Thyroid gland (tissue), 4 donors: ENCODE measurements around the gene GPBP1. TPM values are rescaled to one million over a fixed set of nuclear protein-coding genes. Genes with fewer than 3 reads are reported as not detected.

Experiments
- DNase-seq, 2 donors: peaks; one replicate each; pipeline ENCODE4 v3.0.0-alpha.2; 2019
- H3K27ac ChIP-seq, 3 donors: fragments of 200-600 bp; sonication (generic); 1 replicate in 2 of 3; 2 replicates in 1 of 3; pipeline ENCODE4 v1.5.1; 2016 to 2019; ENCODE audit warnings: mild to moderate bottlenecking in 1 of 3, moderate library complexity in 1 of 3
- H3K27me3 ChIP-seq: fragments of 200-600 bp; sonication (generic); one replicate; pipeline ENCODE4 v1.5.1; 2019
- H3K36me3 ChIP-seq, 2 donors: fragments of 200-600 bp; sonication (generic); one replicate each; pipeline ENCODE4 v1.5.1; 2016 to 2019
- H3K4me1 ChIP-seq, 2 donors: fragments of 200-600 bp; sonication (generic); one replicate each; pipeline ENCODE4 v1.5.1; 2017 to 2019
- H3K4me3 ChIP-seq, 3 donors: fragments of 200-600 bp; sonication (generic); replicated peaks in 1 of 3; 1 replicate in 2 of 3; 2 replicates in 1 of 3; pipeline ENCODE4 v1.5.1; 2016; ENCODE audit warnings: mild to moderate bottlenecking in 1 of 3
- H3K9me3 ChIP-seq: fragments of 200-600 bp; sonication (generic); one replicate; pipeline ENCODE4 v1.5.1; 2017
- CTCF ChIP-seq, 6 experiments: fragments of 200-600 bp in 3 of 6; fragments of 450-650 bp in 3 of 6; sonication (generic) in 3 of 6; IDR thresholded peaks; one replicate each; pipeline ENCODE4 v1.5.1; 2016 to 2019; ENCODE audit warnings: antibody characterized with exemption in 6 of 6, mild to moderate bottlenecking in 2 of 6, inconsistent platforms in 1 of 6, moderate library complexity in 1 of 6
- POLR2A ChIP-seq, 2 donors: fragments of 450-650 bp; IDR thresholded peaks; one replicate each; pipeline ENCODE4 v1.6.1; 2017; ENCODE audit warnings: antibody characterized with exemption in 2 of 2, mild to moderate bottlenecking in 2 of 2, moderate library complexity in 1 of 2
- WGBS, 2 donors: methylation state at CpG; one replicate each; pipeline ENCODE4 v1.1.5; 2017; 5-methylcytosine and 5-hydroxymethylcytosine counted together
- intact Hi-C: fragments of 100-400 bp; cut with DNase I; formaldehyde crosslinking; loops from one replicate; pipeline ENCODE4 v1.15.1; 2023
- small RNA-seq: library from RNA; depleted of rRNA; stranded (forward); fragments of <200 nt; gene quantifications from one replicate; pipeline ENCODE3, GENCODE V24; 2016
- total RNA-seq, 4 donors: library from RNA; depleted of rRNA; stranded (reverse); fragments of >200 nt; gene quantifications; one replicate each; pipeline ENCODE4 v1.2.3, GENCODE V29; 2016

GPBP1 gene
- total RNA-seq, 4 donors from 2014 or later: 89.4 to 109 (median 99.4) TPM

- Histone ChIP-seq H3K27ac (no peak overlapping the region), H3K9me3 (no peaks in the 10 kb centered on the region), H3K36me3 (no peaks in the 10 kb centered on the region), H3K4me3 (no peak overlapping the region), H3K27me3 (no peaks in the 10 kb centered on the region), H3K4me1 (no peaks in the 10 kb centered on the region)
- 89 to 90% methylated on average over 2 of the region's 2 CpGs for WGBS, 2 donors
- intact Hi-C loops: no loop called here
- TF ChIP-seq CTCF (IDR thresholded peaks at IDR 0.05) (no peak), POLR2A (IDR thresholded peaks at IDR 0.05) (no peak)
- no peak for DNase-seq
Observed at GRCh38 chr5:57311251-57311650, 137.4 kb downstream of the GPBP1 start.

GRCh38 chr5:57311921-57312735 is 138.3 kb downstream of the GPBP1 start:
- DNase-seq: no peak
- Histone ChIP-seq H3K4me3 (no peak overlapping the region), H3K9me3 (no peaks in the 10 kb centered on the region), H3K27me3 (no peaks in the 10 kb centered on the region), H3K27ac (no peak overlapping the region), H3K4me1 (no peaks in the 10 kb centered on the region), H3K36me3 (no peaks in the 10 kb centered on the region)
- TF ChIP-seq CTCF (IDR thresholded peaks at IDR 0.05): no peak
- no peak for TF ChIP-seq POLR2A (IDR thresholded peaks at IDR 0.05)
- intact Hi-C loops: no loop called here
- 87 to 89% methylated on average over 6 of the region's 6 CpGs for WGBS, 2 donors

- Histone ChIP-seq H3K27me3 (no peaks in the 10 kb centered on the region), H3K4me3 (no peak overlapping the region), H3K4me1 (no peaks in the 10 kb centered on the region), H3K27ac (no peak overlapping the region), H3K36me3 (no peaks in the 10 kb centered on the region), H3K9me3 (no peaks in the 10 kb centered on the region)
- no peak for DNase-seq
- 92 to 96% methylated on average over 3 of the region's 3 CpGs for WGBS, 2 donors
- TF ChIP-seq CTCF (IDR thresholded peaks at IDR 0.05): no peak
- no peak for TF ChIP-seq POLR2A (IDR thresholded peaks at IDR 0.05)
- intact Hi-C loops: no loop called here
Observed at GRCh38 chr5:57313716-57314115, 139.9 kb downstream of the GPBP1 start.

Small RNAs within 50 kb of the gene (small RNA-seq; reads per million reads assigned to genes)
- gene RF00019: not detected

Other genes starting within 250 kb of the GPBP1 start
- gene MIER3, start 221.9 kb upstream of the GPBP1 start, total RNA-seq: 10 to 100 TPM; 24.7 to 54.9 (median 29.7) TPM